ENCODE results near the gene RAPGEF2.

The RAPGEF2 gene

GRCh38 chr4:159209249-159209648 lies 106.4 kb downstream of the RAPGEF2 start:
- H3K27ac ChIP-seq (ENCODE audit: extremely low read depth, low read depth, low read length) = no peak overlapping the region
- peaks cover 6% of the 10 kb centered on the region for H3K4me1 ChIP-seq (ENCODE audit: control insufficient read depth, insufficient read depth, low read length)
- ChIA-PET CTCF (no interaction called here), POLR2A (no interaction called here)
- no peak for TF ChIP-seq SP2 (tag by site-specific recombination; IDR thresholded peaks at IDR 0.05)
- no peak for TF ChIP-seq ZNF837 (tag by site-specific recombination; IDR thresholded peaks at IDR 0.05)
- TF ChIP-seq ZNF549 (tag by site-specific recombination; IDR thresholded peaks at IDR 0.05) = no peak
- no peak for TF ChIP-seq ZBTB8A (tag by site-specific recombination; IDR thresholded peaks at IDR 0.05)
- no peak for TF ChIP-seq ZNF664 (tag by site-specific recombination; IDR thresholded peaks at IDR 0.05)
- TF ChIP-seq ZBTB26 (tag by site-specific recombination; optimal IDR thresholded peaks at IDR 0.05) = no peak
- no peak for TF ChIP-seq ZNF514 (tag by site-specific recombination; IDR thresholded peaks at IDR 0.05)
- TF ChIP-seq ZNF776 (tag by site-specific recombination; IDR thresholded peaks at IDR 0.05; ENCODE audit: borderline replicate concordance) = no peak
- no peak for TF ChIP-seq PRDM2 (tag by site-specific recombination; IDR thresholded peaks at IDR 0.05; ENCODE audit: borderline replicate concordance)
- no peak for TF ChIP-seq ZNF114 (tag by site-specific recombination; IDR thresholded peaks at IDR 0.05)
- no peak for TF ChIP-seq OVOL3 (tag by site-specific recombination; IDR thresholded peaks at IDR 0.05)
- TF ChIP-seq ZNF280C (tag by site-specific recombination; IDR thresholded peaks at IDR 0.05) = no peak
- no peak for TF ChIP-seq ZNF544 (tag by site-specific recombination; IDR thresholded peaks at IDR 0.05)
- no peak for TF ChIP-seq ZNF239 (tag by site-specific recombination; IDR thresholded peaks at IDR 0.05)
- no peak for TF ChIP-seq ZNF362 (tag by site-specific recombination; IDR thresholded peaks at IDR 0.05)
- H3K36me3 ChIP-seq (ENCODE audit: control insufficient read depth in 2 of 2, insufficient read depth in 1 of 2, low read length in 2 of 2) = peaks cover 0 to 6% of the 10 kb centered on the region in 2 experiments; a peak in 1 of 3 replicates
- no peak overlapping the region for H3K4me3 ChIP-seq (ENCODE audit: low read depth, low read length)
- no peaks in the 10 kb centered on the region for H3K9me3 ChIP-seq (ENCODE audit: control insufficient read depth, insufficient read depth, low read depth, low read length)

- Histone ChIP-seq H3K9me3 (ENCODE audit: control insufficient read depth, insufficient read depth, low read depth, low read length) (no peaks in the 10 kb centered on the region), H3K4me3 (ENCODE audit: low read depth, low read length) (no peak overlapping the region), H3K36me3 (ENCODE audit: control insufficient read depth in 2 of 2, insufficient read depth in 1 of 2, low read length in 2 of 2) (peaks cover 0 to 6% of the 10 kb centered on the region in 2 experiments; a peak in 1 of 3 replicates), H3K4me1 (ENCODE audit: control insufficient read depth, insufficient read depth, low read length) (no peaks in the 10 kb centered on the region; the same call in 1 of the 2 replicates), H3K27ac (ENCODE audit: extremely low read depth, low read depth, low read length) (no peak overlapping the region)
- ChIA-PET CTCF (interaction anchor here (0.6 to 3.2 kb wide), 3 partner anchors 8 to 243 kb away, joined by 3 to 17 read pairs (median 3); no protein-coding TSS in a partner anchor), POLR2A (no interaction called here)
- TF ChIP-seq PRDM6 (tag by site-specific recombination; IDR thresholded peaks at IDR 0.05) = no peak
- no peak for TF ChIP-seq KLF7 (tag by site-specific recombination; IDR thresholded peaks at IDR 0.05; ENCODE audit: borderline replicate concordance)
Measured at GRCh38 chr4:159210975-159211374, 108.1 kb downstream of the RAPGEF2 start.

All from HEK293 (cell line).